ENCODE data around the gene PSMA7. TPM values are rescaled to one million over a fixed set of nuclear protein-coding genes. Genes with fewer than 3 reads are reported as not detected.

PSMA7 gene
- total RNA-seq, 4 donors from 2014 or later, result 154 to 241 (median 234) TPM

DNA sequence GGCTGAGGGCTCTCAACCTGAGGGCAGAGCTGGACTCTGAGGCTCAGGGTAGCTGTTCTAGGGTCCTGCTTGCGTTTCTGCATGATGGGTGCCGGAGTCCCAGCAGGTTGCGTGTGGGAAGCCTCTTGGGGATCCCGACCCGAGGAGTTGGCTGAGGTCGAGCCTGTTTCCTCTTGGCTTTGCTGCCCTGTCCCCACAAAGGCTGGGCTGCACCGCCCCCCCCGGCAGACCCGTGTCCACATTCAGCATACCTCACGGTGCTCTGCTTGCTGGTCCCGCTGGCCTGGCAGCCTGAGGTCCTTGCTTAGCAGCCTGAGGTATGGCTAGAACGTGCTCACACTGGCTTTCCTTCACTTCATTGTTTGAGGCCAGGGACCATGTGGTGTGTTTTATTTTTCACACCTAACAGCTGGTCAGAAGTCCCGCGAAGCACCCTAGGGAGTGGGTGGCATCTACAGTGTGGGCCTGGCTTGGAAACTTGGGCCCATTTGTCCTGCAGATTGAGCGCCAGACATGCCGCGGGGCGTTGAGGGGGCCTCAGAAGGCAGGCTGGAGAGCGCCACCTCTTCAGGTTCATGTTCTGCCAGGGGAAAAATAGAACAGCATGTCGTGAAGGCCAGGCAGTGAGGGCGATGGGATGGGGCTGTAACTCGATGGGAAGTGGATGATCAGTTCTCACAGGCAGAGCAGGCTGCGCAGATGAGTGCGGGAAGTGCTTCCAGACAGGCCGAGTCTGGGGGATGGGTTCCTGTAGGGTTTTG lies 11.5 kb downstream of the PSMA7 start:
- H3K4me1 ChIP-seq, result peaks cover 0 to 7% (median 0%) of the 10 kb centered on the region in 4 donors
- no peaks in the 10 kb centered on the region for H3K9me3 ChIP-seq
- no peak overlapping the region for H3K27ac ChIP-seq
- intact Hi-C loops (cut with DNase I; ENCODE audit: low total_unique reads) (no loop called here), in situ Hi-C loops (cut with MboI; ENCODE audit: low pct_ligation_motif_present in 1 of 4, low pct_unique_long_range_greater_than_20kb in 1 of 4, low sequenced_read_pairs in 3 of 4) (no loop called here)
- peaks cover 0 to 68% (median 25%) of the 10 kb centered on the region in 4 donors for H3K36me3 ChIP-seq
- no peak for DNase-seq
- no peak overlapping the region for H3K4me3 ChIP-seq
- TF ChIP-seq, protein P1, sequence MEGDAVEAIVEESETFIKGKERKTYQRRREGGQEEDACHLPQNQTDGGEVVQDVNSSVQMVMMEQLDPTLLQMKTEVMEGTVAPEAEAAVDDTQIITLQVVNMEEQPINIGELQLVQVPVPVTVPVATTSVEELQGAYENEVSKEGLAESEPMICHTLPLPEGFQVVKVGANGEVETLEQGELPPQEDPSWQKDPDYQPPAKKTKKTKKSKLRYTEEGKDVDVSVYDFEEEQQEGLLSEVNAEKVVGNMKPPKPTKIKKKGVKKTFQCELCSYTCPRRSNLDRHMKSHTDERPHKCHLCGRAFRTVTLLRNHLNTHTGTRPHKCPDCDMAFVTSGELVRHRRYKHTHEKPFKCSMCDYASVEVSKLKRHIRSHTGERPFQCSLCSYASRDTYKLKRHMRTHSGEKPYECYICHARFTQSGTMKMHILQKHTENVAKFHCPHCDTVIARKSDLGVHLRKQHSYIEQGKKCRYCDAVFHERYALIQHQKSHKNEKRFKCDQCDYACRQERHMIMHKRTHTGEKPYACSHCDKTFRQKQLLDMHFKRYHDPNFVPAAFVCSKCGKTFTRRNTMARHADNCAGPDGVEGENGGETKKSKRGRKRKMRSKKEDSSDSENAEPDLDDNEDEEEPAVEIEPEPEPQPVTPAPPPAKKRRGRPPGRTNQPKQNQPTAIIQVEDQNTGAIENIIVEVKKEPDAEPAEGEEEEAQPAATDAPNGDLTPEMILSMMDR (IDR thresholded peaks at IDR 0.05), result no peak
- TF ChIP-seq POLR2AphosphoS5 (IDR thresholded peaks at IDR 0.05) (no peak), EP300 (IDR thresholded peaks at IDR 0.05; ENCODE audit: low read depth) (no peak), POLR2A (IDR thresholded peaks at IDR 0.05) (no peak)
- WGBS, 2 donors (ENCODE audit: low coverage in 1 of 2), result 91% methylated on average over 25 of the region's 25 CpGs; no CpG with 5 or more reads in 1 of the 2 donors
- H3K27me3 ChIP-seq, result no peaks in the 10 kb centered on the region

DNA sequence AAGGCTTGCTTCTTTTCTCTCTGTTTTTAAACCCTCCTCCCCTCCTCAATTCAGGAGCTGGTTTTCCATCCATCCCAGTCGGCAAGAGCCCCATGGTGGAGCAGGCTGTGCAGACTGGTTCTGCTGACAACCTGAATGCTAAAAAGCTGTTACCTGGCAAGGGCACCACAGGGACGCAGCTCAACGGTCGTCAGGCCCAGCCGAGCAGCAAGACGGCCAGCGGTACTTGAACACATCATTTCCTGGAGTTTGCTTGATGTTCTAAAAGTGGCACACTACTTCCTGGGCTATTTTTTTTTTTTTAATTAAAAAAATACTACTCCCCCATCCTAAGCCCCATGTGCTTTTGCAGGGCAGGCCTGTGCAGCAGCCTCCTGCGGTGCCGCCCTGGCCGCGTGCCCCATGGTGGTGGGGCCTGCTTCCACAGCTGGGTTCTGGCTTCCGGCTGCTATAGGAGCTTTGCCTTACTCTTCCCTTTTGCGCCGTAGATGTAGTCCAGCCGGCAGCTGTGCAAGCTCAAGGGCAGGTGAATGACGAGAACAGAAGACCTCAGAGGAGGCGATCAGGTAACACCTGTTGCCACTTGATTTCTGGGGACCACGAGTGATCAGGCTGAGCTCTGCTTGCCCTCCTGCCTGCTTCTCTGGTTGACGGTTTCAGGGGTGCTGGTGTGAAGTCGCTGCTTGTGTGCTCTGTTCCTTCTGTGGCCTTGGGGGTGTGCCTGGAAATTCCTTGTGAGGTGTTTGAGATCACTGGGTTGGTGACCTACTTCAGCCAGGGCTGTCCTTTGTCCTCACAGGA lies 13.3 kb downstream of the PSMA7 start:
- intact Hi-C loops (cut with DNase I; ENCODE audit: low total_unique reads), result no loop called here
- no peaks in the 10 kb centered on the region for H3K9me3 ChIP-seq
- H3K4me1 ChIP-seq, result peaks cover 0 to 5% (median 0%) of the 10 kb centered on the region in 4 donors
- no peak for DNase-seq
- TF ChIP-seq, protein P1 (IDR thresholded peaks at IDR 0.05), result no peak
- TF ChIP-seq POLR2A (IDR thresholded peaks at IDR 0.05) (no peak), POLR2AphosphoS5 (IDR thresholded peaks at IDR 0.05) (no peak), EP300 (IDR thresholded peaks at IDR 0.05; ENCODE audit: low read depth) (no peak)
- peaks cover 0 to 73% (median 21%) of the 10 kb centered on the region in 4 donors for H3K36me3 ChIP-seq
- no peaks in the 10 kb centered on the region for H3K27me3 ChIP-seq
- no peak overlapping the region for H3K4me3 ChIP-seq
- in situ Hi-C loops (cut with MboI; ENCODE audit: low pct_ligation_motif_present in 1 of 4, low pct_unique_long_range_greater_than_20kb in 1 of 4, low sequenced_read_pairs in 3 of 4), result loop anchor here in 2 of 4 donors (10.0 kb wide), 1 partner anchor 65 kb away; the partner anchor contains the start of gene TAF4 (in 2 of the 2)
- H3K27ac ChIP-seq, result no peak overlapping the region
- 80 to 88% methylated on average over 7 to 20 of the region's 20 CpGs for WGBS, 2 donors (ENCODE audit: low coverage in 1 of 2)

DNA sequence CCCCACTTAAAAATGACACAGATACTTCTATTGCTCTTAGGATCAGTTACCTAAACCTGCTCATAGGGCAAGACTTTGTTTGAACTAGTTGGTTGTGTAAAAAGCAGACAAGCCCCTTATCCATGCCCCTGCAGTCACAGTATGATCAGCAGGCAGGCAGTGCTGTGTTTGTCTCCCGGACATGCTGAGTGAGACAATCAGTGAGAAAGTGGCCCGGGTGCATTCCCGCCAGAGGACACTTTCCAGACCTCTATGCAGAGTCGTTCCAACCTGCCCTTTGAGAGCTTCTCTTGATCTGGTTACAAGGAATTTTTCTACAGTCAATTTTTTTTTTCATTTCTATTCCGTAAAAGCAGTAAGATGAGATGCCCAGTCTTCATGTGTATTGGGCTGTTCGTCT lies 14.7 kb downstream of the PSMA7 start:
- TF ChIP-seq, protein P1 (IDR thresholded peaks at IDR 0.05), result no peak
- no peak for TF ChIP-seq POLR2AphosphoS5 (IDR thresholded peaks at IDR 0.05)
- no peak for TF ChIP-seq EP300 (IDR thresholded peaks at IDR 0.05; ENCODE audit: low read depth)
- no peak for TF ChIP-seq POLR2A (IDR thresholded peaks at IDR 0.05)
- no peak for DNase-seq
- no peaks in the 10 kb centered on the region for H3K9me3 ChIP-seq
- H3K27me3 ChIP-seq, result no peaks in the 10 kb centered on the region
- in situ Hi-C loops (cut with MboI; ENCODE audit: low pct_ligation_motif_present in 1 of 4, low pct_unique_long_range_greater_than_20kb in 1 of 4, low sequenced_read_pairs in 3 of 4) (loop anchor here in 2 of 4 donors (10.0 kb wide), 1 partner anchor 64 kb away; the partner anchor contains the start of gene TAF4 (in 2 of the 2)), intact Hi-C loops (cut with DNase I; ENCODE audit: low total_unique reads) (no loop called here)
- peaks cover 0 to 69% (median 21%) of the 10 kb centered on the region in 4 donors for H3K36me3 ChIP-seq
- no peak overlapping the region for H3K27ac ChIP-seq
- WGBS, 2 donors (ENCODE audit: low coverage in 1 of 2), result 88 to 94% methylated on average over 5 to 6 of the region's 6 CpGs
- no peak overlapping the region for H3K4me3 ChIP-seq
- H3K4me1 ChIP-seq, result peaks cover 4 to 10% (median 8%) of the 10 kb centered on the region in 4 donors

DNA sequence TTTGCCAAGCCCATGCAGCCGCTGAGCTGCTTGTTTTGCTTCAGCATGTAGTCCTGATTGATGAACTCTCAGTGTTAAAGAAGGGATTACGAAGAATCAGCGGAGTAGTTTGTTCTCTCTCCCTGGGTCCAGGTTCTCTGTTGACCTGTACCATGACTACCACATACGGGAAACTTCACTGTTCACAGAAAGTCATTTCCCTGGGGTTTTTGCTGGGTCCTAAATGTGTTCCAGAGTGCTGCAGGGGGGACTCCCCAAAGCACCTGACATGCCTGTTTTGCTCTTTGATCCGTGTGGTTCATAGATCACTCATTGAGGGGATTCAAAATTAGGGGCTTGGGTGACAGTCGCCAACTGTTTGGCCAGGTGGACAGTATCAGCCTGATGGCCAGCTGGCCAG lies 15.4 kb downstream of the PSMA7 start:
- in situ Hi-C loops (cut with MboI; ENCODE audit: low pct_ligation_motif_present in 1 of 4, low pct_unique_long_range_greater_than_20kb in 1 of 4, low sequenced_read_pairs in 3 of 4), result loop anchor here in 2 of 4 donors (10.0 kb wide), 1 partner anchor 63 kb away; the partner anchor contains the start of gene TAF4 (in 2 of the 2)
- no peak for DNase-seq
- intact Hi-C loops (cut with DNase I; ENCODE audit: low total_unique reads), result no loop called here

More for the DNA sequence above, 15.4 kb downstream of the PSMA7 start:
- Histone ChIP-seq H3K4me3 (no peak overlapping the region), H3K4me1 (peaks cover 10 to 15% (median 12%) of the 10 kb centered on the region in 4 donors), H3K27me3 (no peaks in the 10 kb centered on the region), H3K36me3 (peaks cover 0 to 69% (median 21%) of the 10 kb centered on the region in 4 donors), H3K27ac (no peak overlapping the region), H3K9me3 (no peaks in the 10 kb centered on the region)
- no peak for TF ChIP-seq EP300 (IDR thresholded peaks at IDR 0.05; ENCODE audit: low read depth)
- TF ChIP-seq POLR2A (IDR thresholded peaks at IDR 0.05), result no peak
- TF ChIP-seq, protein P1 (IDR thresholded peaks at IDR 0.05), result no peak
- no peak for TF ChIP-seq POLR2AphosphoS5 (IDR thresholded peaks at IDR 0.05)
- WGBS, 2 donors (ENCODE audit: low coverage in 1 of 2), result 94% methylated on average over 6 of the region's 6 CpGs; no CpG with 5 or more reads in 1 of the 2 donors

Data from transverse colon (tissue), 4 donors.